ES-I3 (cell line): Measurements from ENCODE around the gene ROR2.
A peak's percentile ranks its signal among the peaks of the same experiment; 100 is the strongest.
"Not testable (repeated sequence)": the region's sequence is repeated elsewhere in the genome, so short reads cannot be mapped to it uniquely, and the experiment has no call there.

Experiments
- H3K36me3 ChIP-seq: 2 replicates; pipeline ENCODE4 v1.6.1; 2013; ENCODE audit warnings: mild to moderate bottlenecking, low read length, control low read depth, moderate library complexity; ENCODE audit not compliant: insufficient read depth
- H3K4me1 ChIP-seq: 2 replicates; pipeline ENCODE4 v1.6.1; 2013; ENCODE audit warnings: mild to moderate bottlenecking, control low read depth, low read length; ENCODE audit not compliant: insufficient read depth
- H3K9ac ChIP-seq: 2 replicates; pipeline ENCODE4 v1.6.1; 2013; ENCODE audit warnings: low read depth, mild to moderate bottlenecking, low read length, moderate library complexity
- H3K9me3 ChIP-seq: 2 replicates; pipeline ENCODE4 v1.6.1; 2013; ENCODE audit warnings: mild to moderate bottlenecking, low read length, moderate library complexity; ENCODE audit not compliant: control insufficient read depth, insufficient read depth

The ROR2 gene

GRCh38 chr9:91949946-91950664, at the start of gene ROR2:
Gene ROR2 (minus strand): TSS chr9:91950228.
- Histone ChIP-seq H3K9ac (peak within 1 kb of the TSS; percentile 85), H3K9me3 (no peaks in the 10 kb centered on the region), H3K36me3 (no peaks in the 10 kb centered on the region), H3K4me1 (peaks cover 25% of the 10 kb centered on the region)

DNA sequence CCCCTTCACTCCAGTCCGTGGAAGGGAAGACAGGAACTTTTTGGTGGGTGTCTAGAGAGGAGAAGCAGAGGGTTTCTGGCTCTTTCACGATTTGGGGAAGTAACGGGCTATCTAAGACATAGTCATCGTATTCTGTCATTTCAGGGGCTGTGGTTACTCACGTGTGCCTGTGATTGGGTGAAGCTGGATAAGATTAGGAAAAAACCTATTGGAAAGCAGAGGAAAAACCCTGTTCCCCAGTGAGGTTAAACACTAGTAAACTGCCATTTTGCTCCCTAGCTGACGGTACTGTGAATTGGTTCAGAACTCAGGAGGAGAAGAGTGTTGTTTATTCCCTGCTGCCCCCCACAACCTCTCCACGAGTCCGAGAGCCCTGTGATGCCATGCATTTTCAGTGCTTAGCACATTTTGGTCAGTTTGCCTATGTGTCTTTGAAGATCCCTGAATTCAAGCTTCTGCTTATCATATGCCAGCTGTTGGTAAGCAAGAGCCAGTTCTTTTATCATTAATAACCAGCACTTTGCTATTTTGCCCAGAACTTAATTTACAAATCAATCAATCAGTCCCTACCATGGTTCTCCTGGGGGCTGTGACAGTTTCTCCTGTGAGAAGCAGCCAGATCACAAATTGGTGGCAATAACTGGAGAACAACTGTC, 45.1 kb upstream of the ROR2 start:
- no peaks in the 10 kb centered on the region for H3K36me3 ChIP-seq
- H3K9me3 ChIP-seq: no peaks in the 10 kb centered on the region
- H3K9ac ChIP-seq: no peak overlapping the region
- H3K4me1 ChIP-seq: no peaks in the 10 kb centered on the region

DNA sequence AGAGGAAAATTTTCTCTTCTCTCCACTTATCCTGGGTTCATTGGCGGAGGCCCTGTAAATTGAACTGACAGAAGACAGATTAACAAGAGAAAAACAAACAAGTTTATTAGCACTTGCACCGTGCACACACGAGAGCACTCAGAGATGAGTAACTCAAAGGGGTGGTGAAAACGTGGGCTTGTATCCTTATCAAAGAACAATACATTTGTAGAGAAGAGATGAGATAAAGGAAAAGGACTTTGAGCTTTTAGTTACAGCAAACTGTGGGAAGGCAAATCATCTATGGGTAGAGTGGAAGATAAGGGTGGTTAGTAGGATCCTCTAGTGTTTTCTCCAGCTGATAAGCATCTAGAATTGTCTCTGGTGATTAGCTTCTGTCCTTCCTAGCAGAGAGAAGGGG, 44.4 kb upstream of the ROR2 start:
- H3K36me3 ChIP-seq: no peaks in the 10 kb centered on the region
- H3K9me3 ChIP-seq: no peaks in the 10 kb centered on the region
- no peaks in the 10 kb centered on the region for H3K4me1 ChIP-seq
- H3K9ac ChIP-seq: no peak overlapping the region

GRCh38 chr9:91992461-91993041, 42.5 kb upstream of the ROR2 start:
- no peaks in the 10 kb centered on the region; the same call in 1 of the 2 replicates for H3K9me3 ChIP-seq
- no peaks in the 10 kb centered on the region for H3K36me3 ChIP-seq
- H3K9ac ChIP-seq: no peak overlapping the region
- H3K4me1 ChIP-seq: no peaks in the 10 kb centered on the region

DNA sequence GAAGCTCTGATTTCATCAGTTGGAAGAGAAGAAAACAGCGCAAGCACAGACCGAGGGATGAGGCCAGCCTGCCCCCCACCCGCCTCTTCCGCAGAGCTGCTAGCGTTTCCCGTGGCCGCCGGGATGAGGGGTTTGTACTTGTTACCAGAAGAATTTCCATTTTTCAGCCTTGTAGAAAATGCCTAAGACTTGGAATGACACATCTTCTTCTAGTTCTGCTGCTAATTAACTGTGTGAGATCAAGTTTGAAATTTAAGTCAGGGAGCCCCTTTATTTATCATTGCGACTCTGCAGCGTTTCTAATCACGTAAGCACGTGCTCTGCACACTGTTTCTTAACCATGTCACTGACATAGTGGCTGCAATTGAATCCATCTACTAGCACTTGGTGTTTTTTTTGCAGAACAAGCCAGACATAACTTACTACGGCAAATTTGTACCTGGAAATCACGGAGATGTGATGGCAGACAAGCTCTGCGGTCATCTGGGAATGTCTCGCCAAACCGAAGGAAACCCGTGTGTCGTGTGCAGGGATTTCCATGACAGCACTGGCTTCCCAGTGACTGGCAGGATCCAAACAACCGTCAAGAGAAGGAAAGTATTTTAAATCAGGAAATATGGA, 41.8 kb upstream of the ROR2 start:
- Histone ChIP-seq H3K9me3 (no peaks in the 10 kb centered on the region; the same call in 1 of the 2 replicates), H3K9ac (no peak overlapping the region), H3K36me3 (no peaks in the 10 kb centered on the region), H3K4me1 (no peaks in the 10 kb centered on the region)

DNA sequence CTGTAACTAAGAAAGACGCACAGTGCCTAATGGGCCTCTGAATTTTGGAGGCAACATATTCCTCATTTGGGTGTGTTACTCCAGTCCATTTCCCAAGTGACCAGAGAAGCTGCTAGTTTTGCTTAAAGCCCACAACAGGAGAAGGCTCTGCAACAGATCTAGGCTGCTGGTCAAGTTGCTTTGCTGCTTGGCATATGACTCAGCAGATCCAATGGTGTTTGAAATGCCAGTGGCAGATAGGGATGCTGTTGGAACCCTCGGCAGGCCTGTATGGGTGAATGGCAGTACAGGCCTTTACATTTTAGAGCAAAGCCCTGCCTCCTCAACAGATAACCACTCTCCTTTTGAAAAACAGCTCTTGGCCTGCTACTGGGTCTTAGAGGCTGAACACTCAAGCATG, 36.2 kb upstream of the ROR2 start:
- no peaks in the 10 kb centered on the region; the same call in none of the 2 replicates for H3K9me3 ChIP-seq
- no peaks in the 10 kb centered on the region for H3K4me1 ChIP-seq
- H3K9ac ChIP-seq: no peak overlapping the region
- H3K36me3 ChIP-seq: no peaks in the 10 kb centered on the region

DNA sequence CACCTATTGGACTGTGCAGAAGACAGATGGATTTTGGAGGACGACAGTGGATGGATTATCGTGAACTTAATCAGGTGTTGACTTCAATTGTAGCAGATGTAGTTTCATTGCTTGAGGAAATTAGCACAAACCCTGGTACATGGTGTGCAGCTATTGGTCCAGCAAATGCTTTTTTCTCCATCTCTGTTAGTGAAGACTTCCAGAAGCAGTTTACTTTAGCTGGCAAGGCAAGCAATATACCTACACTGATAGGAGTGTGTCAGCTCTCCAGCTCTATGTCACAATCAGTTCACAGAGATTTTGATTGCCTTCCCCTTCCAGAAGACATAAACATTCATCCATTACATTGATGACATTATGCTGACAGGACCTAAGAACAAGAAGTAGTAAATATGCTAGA, 35.7 kb upstream of the ROR2 start:
- H3K4me1 ChIP-seq: no peaks in the 10 kb centered on the region
- H3K9me3 ChIP-seq: no peaks in the 10 kb centered on the region; the same call in none of the 2 replicates
- no peaks in the 10 kb centered on the region for H3K36me3 ChIP-seq
- H3K9ac ChIP-seq: no peak overlapping the region

DNA sequence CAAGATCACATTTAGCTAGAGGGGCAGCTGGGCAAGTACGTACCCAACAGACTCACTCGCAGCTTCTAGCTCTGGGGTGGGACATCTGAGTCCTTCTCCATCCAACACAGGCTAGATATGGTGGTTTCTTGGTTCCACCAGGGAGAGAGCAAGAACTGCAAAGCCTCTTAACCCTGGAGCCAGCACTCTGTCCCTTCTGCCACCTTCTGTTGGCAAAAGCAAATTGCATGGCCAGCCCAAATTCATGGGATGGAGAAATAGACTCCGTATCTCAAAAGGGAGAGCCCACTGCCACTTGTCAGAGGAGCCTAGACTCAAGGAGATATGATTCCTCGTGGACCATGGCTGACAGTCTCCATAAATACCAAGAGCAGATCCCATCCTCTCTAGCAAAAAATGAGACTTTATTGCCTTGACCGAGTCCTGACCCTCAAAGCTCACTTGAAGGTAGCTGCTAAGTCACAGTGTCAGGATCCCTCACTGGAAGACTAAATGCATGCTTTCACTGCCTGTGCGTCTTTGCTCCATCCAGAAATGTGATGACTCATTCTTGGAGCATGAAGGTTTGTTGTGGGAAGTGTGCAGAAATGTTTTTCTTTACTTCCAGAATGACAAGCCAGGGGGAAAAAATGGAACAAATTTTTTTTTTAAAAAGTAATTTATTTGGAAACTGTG, 28.8 kb upstream of the ROR2 start:
- no peaks in the 10 kb centered on the region for H3K36me3 ChIP-seq
- no peaks in the 10 kb centered on the region; the same call in 1 of the 2 replicates for H3K9me3 ChIP-seq
- no peak overlapping the region for H3K9ac ChIP-seq
- no peaks in the 10 kb centered on the region for H3K4me1 ChIP-seq

DNA sequence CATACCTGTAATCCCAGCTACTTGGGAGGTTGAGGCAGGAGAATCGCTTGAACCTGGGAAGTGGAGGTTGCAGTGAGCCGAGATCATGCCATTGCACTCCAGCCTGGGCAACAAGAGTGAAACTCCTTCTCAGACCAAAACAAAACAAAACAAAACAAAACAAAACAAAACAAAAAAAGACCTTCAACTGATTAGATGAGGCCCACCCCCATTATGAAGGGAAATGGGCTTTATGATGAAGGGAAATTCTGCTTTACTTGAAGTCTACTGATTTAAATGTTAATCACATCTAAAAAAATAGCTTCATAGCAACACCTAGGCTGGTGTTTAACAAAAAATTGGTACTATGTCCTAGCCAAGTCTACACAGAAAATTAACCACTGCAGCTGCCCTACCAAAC, 25.2 kb upstream of the ROR2 start:
- not testable (repeated sequence) for H3K9ac ChIP-seq, H3K36me3 ChIP-seq, H3K9me3 ChIP-seq, H3K4me1 ChIP-seq

DNA sequence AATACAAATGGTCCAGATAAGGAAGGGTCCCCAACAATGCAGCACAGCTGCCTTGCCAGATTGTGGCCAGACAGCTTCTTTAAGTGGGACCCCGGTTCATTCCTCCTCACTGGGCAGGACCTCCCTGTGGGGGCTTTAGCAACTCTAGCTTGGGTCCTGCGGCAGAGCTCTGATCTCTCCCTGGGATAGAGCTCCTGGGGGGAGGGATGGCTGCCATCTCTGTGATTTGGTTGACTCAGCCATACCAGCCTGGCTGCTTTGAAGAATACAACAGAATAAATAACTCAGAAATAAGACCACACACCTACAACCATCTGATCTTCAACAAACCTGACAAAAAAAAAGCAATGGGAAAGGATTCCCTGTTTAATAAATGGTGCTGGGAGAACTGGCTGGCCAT, 22.7 kb upstream of the ROR2 start:
- H3K36me3 ChIP-seq: no peaks in the 10 kb centered on the region
- H3K4me1 ChIP-seq: no peaks in the 10 kb centered on the region
- H3K9me3 ChIP-seq: no peaks in the 10 kb centered on the region
- H3K9ac ChIP-seq: no peak overlapping the region

GRCh38 chr9:91972076-91972626, 22.1 kb upstream of the ROR2 start:
- H3K9ac ChIP-seq: no peak overlapping the region
- H3K4me1 ChIP-seq: no peaks in the 10 kb centered on the region
- no peaks in the 10 kb centered on the region for H3K36me3 ChIP-seq
- no peaks in the 10 kb centered on the region for H3K9me3 ChIP-seq

DNA sequence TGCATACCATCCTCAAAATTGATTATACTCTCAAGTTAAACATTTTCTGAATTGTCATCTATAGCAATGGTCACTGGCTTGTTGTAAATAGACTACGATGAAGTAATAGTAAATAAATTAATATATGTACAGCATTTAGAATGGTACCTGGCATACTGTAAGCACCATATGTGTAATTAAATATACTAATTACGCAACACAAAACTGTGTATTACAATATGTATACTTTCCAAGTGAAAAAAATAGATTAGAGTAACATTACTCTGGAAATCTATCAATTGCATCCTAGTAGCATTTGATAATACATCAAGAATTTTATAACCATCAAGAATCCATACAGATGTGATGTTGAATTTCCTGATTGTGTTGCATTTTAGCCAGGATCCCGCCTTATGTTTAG, 17.2 kb upstream of the ROR2 start:
- Histone ChIP-seq H3K36me3 (no peaks in the 10 kb centered on the region), H3K4me1 (no peaks in the 10 kb centered on the region), H3K9me3 (no peaks in the 10 kb centered on the region; the same call in none of the 2 replicates), H3K9ac (no peak overlapping the region)

DNA sequence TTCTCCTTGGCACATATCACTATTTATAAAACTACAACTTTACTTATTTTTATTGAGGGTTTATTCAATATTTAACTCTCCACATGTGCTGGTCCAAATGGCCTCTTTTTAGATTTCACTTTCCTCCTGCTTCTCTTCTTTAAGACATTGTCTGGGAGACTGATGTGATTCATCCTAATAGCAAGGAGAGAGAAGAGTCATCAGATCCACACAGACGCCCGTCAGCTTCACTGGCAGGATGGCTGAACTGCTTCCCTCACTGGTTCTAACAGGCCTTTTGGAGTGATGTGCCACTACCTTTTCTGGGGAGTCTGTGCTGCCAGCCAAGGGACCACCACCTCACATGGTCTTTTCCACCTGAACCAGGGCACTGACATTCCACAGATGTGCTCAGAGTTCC, 16.5 kb upstream of the ROR2 start:
- no peak overlapping the region for H3K9ac ChIP-seq
- H3K36me3 ChIP-seq: no peaks in the 10 kb centered on the region
- no peaks in the 10 kb centered on the region; the same call in none of the 2 replicates for H3K9me3 ChIP-seq
- H3K4me1 ChIP-seq: no peaks in the 10 kb centered on the region

DNA sequence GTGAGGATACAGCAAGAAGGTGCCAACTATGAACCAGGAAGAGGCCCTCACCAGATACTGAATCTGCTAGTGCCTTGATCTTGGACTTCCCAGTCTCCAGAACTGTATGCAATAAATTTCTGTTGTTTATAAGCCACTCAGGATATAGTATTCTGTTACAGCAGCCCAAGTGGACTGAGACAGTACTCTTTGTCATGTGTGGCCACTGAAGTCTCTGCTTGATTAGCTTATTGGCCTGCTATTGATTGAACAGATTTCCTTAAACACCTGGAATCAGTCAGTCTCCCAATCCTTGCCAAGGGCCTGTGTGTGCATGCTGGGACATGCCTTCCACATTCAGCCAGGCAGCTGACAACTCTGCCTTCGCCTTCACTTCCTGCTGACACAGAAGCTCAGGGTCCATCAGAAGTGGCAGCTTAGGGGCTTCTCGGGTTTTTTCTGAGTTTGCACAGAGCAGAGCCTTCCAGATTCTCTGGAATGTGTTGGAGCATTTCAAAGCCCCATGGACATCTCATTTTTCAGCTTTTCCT, 13.7 kb upstream of the ROR2 start:
- Histone ChIP-seq H3K9ac (no peak overlapping the region), H3K9me3 (no peaks in the 10 kb centered on the region; the same call in none of the 2 replicates), H3K4me1 (no peaks in the 10 kb centered on the region), H3K36me3 (no peaks in the 10 kb centered on the region)
